ENCODE data around the gene MAP4K1.
A peak's percentile ranks its signal among the peaks of the same experiment; 100 is the strongest.

MAP4K1 gene

DNA sequence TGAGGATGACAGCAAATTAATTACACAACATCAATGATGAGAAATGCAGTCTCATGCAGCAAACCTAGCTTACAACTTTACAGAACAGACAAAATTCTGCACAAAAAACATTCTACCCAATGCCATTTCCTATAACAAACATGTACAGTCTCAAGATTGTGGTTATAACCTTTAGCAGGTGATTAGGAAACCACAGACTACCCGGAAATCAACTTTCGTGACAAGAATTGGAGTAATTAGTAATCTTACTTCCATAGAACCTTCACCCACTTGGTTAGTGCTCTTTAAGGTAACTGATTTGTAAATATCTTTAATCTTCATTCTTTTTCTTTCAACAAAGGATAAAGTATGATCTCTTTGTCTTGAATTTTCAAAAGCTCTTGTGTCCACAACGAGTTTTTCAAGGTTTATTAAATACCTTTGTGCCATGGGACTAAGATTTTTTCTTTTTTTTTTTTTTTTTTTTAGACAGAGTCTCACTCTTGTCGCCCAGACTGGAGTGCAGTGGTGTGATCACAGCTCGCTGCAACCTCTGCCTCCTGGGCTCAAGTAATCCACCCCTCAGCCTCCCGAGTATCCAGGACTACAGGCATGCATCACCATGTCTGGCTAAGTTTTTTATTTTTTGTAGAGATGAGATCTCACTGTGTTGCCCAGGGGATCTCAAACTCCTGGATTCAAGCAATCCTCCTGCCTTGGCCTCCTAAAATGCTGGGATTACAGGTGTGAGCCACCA, 78.8 kb downstream of the MAP4K1 start:
- TF ChIP-seq, protein P1, sequence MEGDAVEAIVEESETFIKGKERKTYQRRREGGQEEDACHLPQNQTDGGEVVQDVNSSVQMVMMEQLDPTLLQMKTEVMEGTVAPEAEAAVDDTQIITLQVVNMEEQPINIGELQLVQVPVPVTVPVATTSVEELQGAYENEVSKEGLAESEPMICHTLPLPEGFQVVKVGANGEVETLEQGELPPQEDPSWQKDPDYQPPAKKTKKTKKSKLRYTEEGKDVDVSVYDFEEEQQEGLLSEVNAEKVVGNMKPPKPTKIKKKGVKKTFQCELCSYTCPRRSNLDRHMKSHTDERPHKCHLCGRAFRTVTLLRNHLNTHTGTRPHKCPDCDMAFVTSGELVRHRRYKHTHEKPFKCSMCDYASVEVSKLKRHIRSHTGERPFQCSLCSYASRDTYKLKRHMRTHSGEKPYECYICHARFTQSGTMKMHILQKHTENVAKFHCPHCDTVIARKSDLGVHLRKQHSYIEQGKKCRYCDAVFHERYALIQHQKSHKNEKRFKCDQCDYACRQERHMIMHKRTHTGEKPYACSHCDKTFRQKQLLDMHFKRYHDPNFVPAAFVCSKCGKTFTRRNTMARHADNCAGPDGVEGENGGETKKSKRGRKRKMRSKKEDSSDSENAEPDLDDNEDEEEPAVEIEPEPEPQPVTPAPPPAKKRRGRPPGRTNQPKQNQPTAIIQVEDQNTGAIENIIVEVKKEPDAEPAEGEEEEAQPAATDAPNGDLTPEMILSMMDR (IDR thresholded peaks at IDR 0.05; ENCODE audit: low read length) = no peak
- TF ChIP-seq EZH2 (optimal IDR thresholded peaks at IDR 0.05; ENCODE audit: low read depth, low read length) (no peak), EZH2phosphoT487 (IDR thresholded peaks at IDR 0.05; ENCODE audit: low read length) (no peak)
- peak overlapping the region; percentile 33 for H3K4me2 ChIP-seq (ENCODE audit: low read depth, low read length)
- peak overlapping the region; percentile 5; the same call in 1 of the 2 replicates for H3K27ac ChIP-seq (ENCODE audit: low read length)

DNA sequence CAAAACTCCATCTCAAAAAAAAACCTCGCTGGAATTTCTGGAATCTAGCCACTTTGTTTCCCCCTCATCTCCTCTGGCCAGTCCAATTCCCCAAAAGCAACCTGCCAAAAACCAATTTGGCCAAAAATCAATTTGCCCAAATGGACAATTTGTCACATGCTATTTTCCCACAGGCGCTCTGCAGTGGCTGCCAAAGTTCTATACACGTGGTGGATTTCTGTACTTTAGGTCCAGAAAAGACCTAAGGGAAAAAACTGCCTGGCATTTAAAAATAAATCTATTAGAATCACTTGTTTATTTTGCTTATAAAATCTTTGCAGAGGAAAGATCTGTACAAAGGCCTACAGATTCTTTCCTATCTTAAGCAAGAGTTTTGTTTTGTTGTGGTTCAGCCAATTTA, 79.4 kb downstream of the MAP4K1 start:
- Histone ChIP-seq H3F3A (ENCODE audit: insufficient read depth, low read length) (no peaks in the 10 kb centered on the region), H3K4me2 (ENCODE audit: low read depth, low read length) (peak overlapping the region; percentile 33; the same call in 1 of the 2 replicates), H4K20me1 (ENCODE audit: insufficient read depth, low read length) (no peaks in the 10 kb centered on the region), H2AFZ (ENCODE audit: low read length) (no peak overlapping the region), H3K9me2 (replicated peaks; ENCODE audit: insufficient read depth, low read length) (no peaks in the 10 kb centered on the region), H3K9me3 (replicated peaks; ENCODE audit: insufficient read depth, low read length) (no peaks in the 10 kb centered on the region; the same call in 1 of the 2 replicates), H3K9ac (ENCODE audit: low read length) (no peak overlapping the region), H3K36me3 (replicated peaks; ENCODE audit: insufficient read depth, low read length) (no peaks in the 10 kb centered on the region), H3K4me3 (ENCODE audit: low read length) (no peak overlapping the region), H3K27ac (ENCODE audit: low read length) (peak overlapping the region; percentile 5; the same call in 1 of the 2 replicates), H3K27me3 (replicated peaks; ENCODE audit: insufficient read depth, low read length) (peaks cover 18% of the 10 kb centered on the region), H3K4me1 (ENCODE audit: low read length) (peaks cover 17% of the 10 kb centered on the region), H3K79me2 (ENCODE audit: low read length) (no peaks in the 10 kb centered on the region)
- DNase-seq = no peak
- TF ChIP-seq EZH2phosphoT487 (IDR thresholded peaks at IDR 0.05; ENCODE audit: low read length) = no peak
- TF ChIP-seq EZH2 (optimal IDR thresholded peaks at IDR 0.05; ENCODE audit: low read depth, low read length) = no peak
- TF ChIP-seq, protein P1 (IDR thresholded peaks at IDR 0.05; ENCODE audit: low read length) = no peak

More for the DNA sequence above, 78.8 kb downstream of the MAP4K1 start:
- H4K20me1 ChIP-seq (ENCODE audit: insufficient read depth, low read length) = no peaks in the 10 kb centered on the region
- peaks cover 17% of the 10 kb centered on the region for H3K4me1 ChIP-seq (ENCODE audit: low read length)
- peak; percentile 67 for DNase-seq
- no peaks in the 10 kb centered on the region for H3K9me2 ChIP-seq (replicated peaks; ENCODE audit: insufficient read depth, low read length)
- no peaks in the 10 kb centered on the region for H3K36me3 ChIP-seq (replicated peaks; ENCODE audit: insufficient read depth, low read length)
- no peak overlapping the region for H3K4me3 ChIP-seq (ENCODE audit: low read length)
- no peak overlapping the region for H2AFZ ChIP-seq (ENCODE audit: low read length)
- H3K9ac ChIP-seq (ENCODE audit: low read length) = no peak overlapping the region
- no peaks in the 10 kb centered on the region for H3K79me2 ChIP-seq (ENCODE audit: low read length)
- no peaks in the 10 kb centered on the region; the same call in 1 of the 2 replicates for H3K9me3 ChIP-seq (replicated peaks; ENCODE audit: insufficient read depth, low read length)
- peaks cover 18% of the 10 kb centered on the region for H3K27me3 ChIP-seq (replicated peaks; ENCODE audit: insufficient read depth, low read length)
- H3F3A ChIP-seq (ENCODE audit: insufficient read depth, low read length) = 0 out of 2 replicates have a peak, but pooled peaks cover under 1% of the 10 kb centered on the region

Data from MM.1S (cell line).